Adrenal gland (tissue), 12 donors: ENCODE results near the gene MRPL10. TPM values are rescaled to one million over a fixed set of nuclear protein-coding genes. Genes with fewer than 3 reads are reported as not detected.
A peak's percentile ranks its signal among the peaks of the same experiment; 100 is the strongest.

ENCODE experiments used
- DNase-seq, 7 donors: peaks; one replicate each; pipeline ENCODE4 v3.0.0-alpha.2; 2019 to 2020
- H3K27ac ChIP-seq, 5 donors: fragments of 200-600 bp; sonication (generic) in 4 of 5; 1 replicate in 3 of 5; 2 replicates in 2 of 5; pipeline versions ENCODE4 v1.5.1 to v1.8.0; 2016 to 2020; ENCODE audit warnings: mild to moderate bottlenecking in 1 of 5
- H3K27me3 ChIP-seq: fragments of 200-600 bp; 2 replicates; pipeline ENCODE4 v1.8.0; 2021
- H3K36me3 ChIP-seq, 2 donors: fragments of 200-600 bp; replicated peaks in 1 of 2; 1 replicate in 1 of 2; 2 replicates in 1 of 2; pipeline versions ENCODE4 v1.5.1 to v1.8.0; 2018 to 2022
- H3K4me1 ChIP-seq, 2 donors: fragments of 200-600 bp; replicated peaks in 1 of 2; 1 replicate in 1 of 2; 2 replicates in 1 of 2; pipeline versions ENCODE4 v1.5.1 to v1.8.0; 2018 to 2021
- H3K4me3 ChIP-seq, 4 donors: fragments of 200-600 bp; sonication (generic) in 3 of 4; one replicate each; pipeline ENCODE4 v1.5.1; 2016 to 2018
- H3K9me3 ChIP-seq, 3 donors: fragments of 200-600 bp; sonication (generic) in 1 of 3; replicated peaks in 1 of 3; 1 replicate in 2 of 3; 2 replicates in 1 of 3; pipeline versions ENCODE4 v1.5.1 to v1.8.0; 2016 to 2021
- POLR2A ChIP-seq, 2 donors: fragments of 450-650 bp; IDR thresholded peaks; one replicate each; pipeline ENCODE4 v1.6.1; 2017; ENCODE audit warnings: antibody characterized with exemption in 2 of 2, mild to moderate bottlenecking in 2 of 2, moderate library complexity in 1 of 2
- WGBS, 4 donors: extraction: QIAGEN DNeasy Blood & Tissue Kit in 2 of 4; methylation state at CpG; one replicate each; pipeline versions ENCODE4 v1.1.5 to v1.1.7; 2013 to 2017; 5-methylcytosine and 5-hydroxymethylcytosine counted together
- intact Hi-C, 2 donors: fragments of 100-400 bp; cut with DNase I; formaldehyde crosslinking; loops; one replicate each; pipeline versions ENCODE4 v1.14.1 to v1.15.0; 2022 to 2023
- polyA plus RNA-seq, 3 donors: library from polyadenylated mRNA; stranded (reverse); fragments of 200-250 nt in 2 of 3; fragments of 350-450 nt in 1 of 3; fragmentation: Illumina TruSeq in 1 of 3; extraction: RNeasy Lipid Tissue Mini Kit (QIAGEN cat#74804) in 1 of 3; gene quantifications; one replicate each; pipeline ENCODE4 v1.2.3, GENCODE V29; 2013 to 2014
- total RNA-seq, 9 donors: library from RNA; depleted of rRNA in 4 of 9; stranded (reverse); fragments of >200 nt in 4 of 9; fragments of 120-200 nt in 1 of 9; fragmentation: NEBNext Ultra II Directional in 1 of 9; extraction: Animal tissue kit (Norgen Biotek cat#: 25700) in 1 of 9; gene quantifications; one replicate each; pipeline versions ENCODE4 v1.1.0 to v1.2.4, GENCODE V29; 2013 to 2023
- TF ChIP-seq, protein P1 (sequence below), 6 experiments: fragments of 450-650 bp in 4 of 6; fragments of 200-600 bp in 2 of 6; sonication (generic) in 1 of 6; IDR thresholded peaks; 1 replicate in 5 of 6; 2 replicates in 1 of 6; pipeline versions ENCODE4 v1.5.1 to v1.8.0; 2016 to 2021; ENCODE audit warnings: antibody characterized with exemption in 6 of 6, mild to moderate bottlenecking in 2 of 6, moderate library complexity in 1 of 6
- donor health status: healthy with polysubstance abuse.
- donor health status: Bipolar disorder and iron deficiency.
- donor health status: DM: yes; HTN: yes; CAD: no.
- donor health status: DM: no; HTN: no; CAD: no.
- donor health status: DM: no; HTN: no; CAD: no.
- donor health status: DM: yes; HTN: yes; CAD: no.

MRPL10 gene
- total and polyA plus RNA-seq, 12 donors, result 29.0 to 72.5 (median 40.9) TPM

DNA sequence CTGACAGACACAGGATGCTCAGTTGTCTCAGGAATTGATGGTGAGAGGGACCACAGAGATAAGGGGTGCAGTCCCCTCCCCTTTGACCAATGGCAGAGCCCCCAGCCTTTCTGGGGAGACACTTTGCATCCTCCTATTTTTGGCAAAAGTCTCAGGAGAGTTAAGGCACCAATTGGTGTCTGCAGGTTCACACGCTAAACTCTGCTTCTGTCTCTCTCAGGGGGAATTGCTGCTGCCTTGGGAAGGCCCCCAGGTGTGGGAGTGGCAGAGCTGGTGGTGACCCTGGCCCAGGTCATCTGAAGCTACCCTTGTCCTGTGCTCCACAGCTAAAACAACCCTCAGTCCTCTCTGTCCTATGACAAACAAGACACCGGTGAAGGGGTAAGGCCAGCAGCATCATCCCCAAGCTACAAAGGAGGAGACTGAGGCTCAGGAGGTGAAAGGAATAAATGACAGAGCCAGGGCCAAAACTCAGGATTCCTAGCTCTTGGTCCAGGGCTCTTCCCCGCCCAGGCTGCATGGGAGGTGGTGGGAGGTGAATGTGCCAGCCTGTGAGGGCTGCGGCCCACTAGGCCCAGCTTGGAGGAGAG, 30.1 kb downstream of the MRPL10 start:
- H3K27me3 ChIP-seq, result peaks cover 8% of the 10 kb centered on the region
- intact Hi-C loops, result loop anchor here in 1 of 2 donors (10.0 kb wide), 1 partner anchor 136 kb away; no protein-coding TSS in a partner anchor
- TF ChIP-seq POLR2A (IDR thresholded peaks at IDR 0.05), result no peak
- TF ChIP-seq, protein P1, sequence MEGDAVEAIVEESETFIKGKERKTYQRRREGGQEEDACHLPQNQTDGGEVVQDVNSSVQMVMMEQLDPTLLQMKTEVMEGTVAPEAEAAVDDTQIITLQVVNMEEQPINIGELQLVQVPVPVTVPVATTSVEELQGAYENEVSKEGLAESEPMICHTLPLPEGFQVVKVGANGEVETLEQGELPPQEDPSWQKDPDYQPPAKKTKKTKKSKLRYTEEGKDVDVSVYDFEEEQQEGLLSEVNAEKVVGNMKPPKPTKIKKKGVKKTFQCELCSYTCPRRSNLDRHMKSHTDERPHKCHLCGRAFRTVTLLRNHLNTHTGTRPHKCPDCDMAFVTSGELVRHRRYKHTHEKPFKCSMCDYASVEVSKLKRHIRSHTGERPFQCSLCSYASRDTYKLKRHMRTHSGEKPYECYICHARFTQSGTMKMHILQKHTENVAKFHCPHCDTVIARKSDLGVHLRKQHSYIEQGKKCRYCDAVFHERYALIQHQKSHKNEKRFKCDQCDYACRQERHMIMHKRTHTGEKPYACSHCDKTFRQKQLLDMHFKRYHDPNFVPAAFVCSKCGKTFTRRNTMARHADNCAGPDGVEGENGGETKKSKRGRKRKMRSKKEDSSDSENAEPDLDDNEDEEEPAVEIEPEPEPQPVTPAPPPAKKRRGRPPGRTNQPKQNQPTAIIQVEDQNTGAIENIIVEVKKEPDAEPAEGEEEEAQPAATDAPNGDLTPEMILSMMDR (IDR thresholded peaks at IDR 0.05), result no peak
- no peaks in the 10 kb centered on the region for H3K36me3 ChIP-seq
- no peak overlapping the region for H3K27ac ChIP-seq
- no peaks in the 10 kb centered on the region for H3K9me3 ChIP-seq
- DNase-seq, result no peak
- 77 to 88% (median 86%) methylated on average over 4 of the region's 4 CpGs for WGBS, 4 donors
- no peaks in the 10 kb centered on the region for H3K4me1 ChIP-seq
- H3K4me3 ChIP-seq, result no peak overlapping the region

DNA sequence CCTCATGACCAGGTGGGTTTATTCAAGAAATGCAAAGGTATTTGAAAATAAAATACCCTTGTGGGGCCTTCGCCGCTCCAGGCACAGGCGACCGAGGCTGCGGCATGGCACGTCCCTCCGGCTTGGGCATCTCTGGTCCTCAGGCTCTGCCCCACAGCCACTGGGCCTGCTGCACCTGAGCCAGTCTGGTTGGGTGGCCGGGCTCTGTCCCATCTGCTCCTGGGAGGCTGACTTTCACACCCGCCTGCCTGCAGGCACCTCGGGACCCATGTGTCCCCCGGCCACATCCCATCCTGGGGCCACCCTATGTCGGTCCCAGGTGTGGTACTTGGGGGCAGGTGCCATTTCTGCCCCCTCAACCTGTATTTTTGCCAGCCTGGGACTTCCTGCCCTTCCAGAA, 30.7 kb downstream of the MRPL10 start:
- 80 to 91% (median 89%) methylated on average over 10 to 12 of the region's 12 CpGs for WGBS, 4 donors
- Histone ChIP-seq H3K9me3 (no peaks in the 10 kb centered on the region), H3K36me3 (no peaks in the 10 kb centered on the region), H3K27me3 (peaks cover 9% of the 10 kb centered on the region), H3K4me3 (no peak overlapping the region), H3K4me1 (no peaks in the 10 kb centered on the region), H3K27ac (no peak overlapping the region)
- intact Hi-C loops, result loop anchor here in 1 of 2 donors (10.0 kb wide), 1 partner anchor 136 kb away; no protein-coding TSS in a partner anchor
- TF ChIP-seq, protein P1 (IDR thresholded peaks at IDR 0.05), result no peak
- no peak for TF ChIP-seq POLR2A (IDR thresholded peaks at IDR 0.05)
- no peak for DNase-seq

DNA sequence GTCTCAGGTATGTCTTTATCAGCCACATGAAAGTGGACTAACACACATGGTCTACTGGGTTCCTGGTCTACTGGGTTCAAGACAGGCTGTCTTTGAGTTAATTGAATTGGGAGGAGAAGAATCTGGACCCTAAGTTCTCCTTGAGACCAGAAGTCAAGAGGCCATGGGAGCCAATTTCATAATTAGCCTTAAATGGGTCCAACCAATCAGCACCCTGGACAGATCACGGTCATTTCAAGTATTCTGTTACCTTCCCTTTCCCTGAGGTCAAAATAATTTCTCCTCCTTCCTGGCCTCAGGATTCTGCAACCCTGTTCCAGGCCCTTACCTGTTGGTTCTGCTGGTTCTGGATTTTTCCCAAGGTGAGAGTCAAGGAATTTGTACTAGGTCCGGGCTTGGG, 33.5 kb downstream of the MRPL10 start:
- DNase-seq, result peak in 1 of 7 donors; percentile 2
- H3K27ac ChIP-seq, result no peak overlapping the region
- intact Hi-C loops, result no loop called here

DNA sequence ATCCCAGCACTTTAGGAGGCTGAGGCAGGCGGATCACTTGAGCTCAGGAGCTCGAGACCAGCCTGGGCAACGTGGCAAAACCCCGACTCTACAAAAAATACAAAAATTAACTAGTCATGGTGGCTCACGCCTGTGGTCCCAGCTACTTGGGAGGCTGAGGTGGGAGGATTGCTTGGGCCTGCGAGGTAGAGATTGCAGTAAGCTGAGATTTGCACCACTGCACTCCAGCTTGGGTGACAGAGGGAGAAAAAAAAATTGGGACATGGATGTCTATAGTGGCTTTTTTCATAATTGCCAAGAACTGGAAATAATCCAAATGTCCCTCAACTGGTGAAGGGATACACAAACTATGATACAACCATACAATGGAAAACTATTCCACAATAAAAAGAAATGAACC, 38.4 kb downstream of the MRPL10 start:
- WGBS, 4 donors, result 58 to 70% (median 65%) methylated on average over 6 of the region's 6 CpGs
- Histone ChIP-seq H3K4me3 (no peak overlapping the region), H3K9me3 (no peaks in the 10 kb centered on the region), H3K4me1 (peaks cover 0 to 9% of the 10 kb centered on the region in 2 donors), H3K27ac (no peak overlapping the region), H3K27me3 (peaks cover 44% of the 10 kb centered on the region), H3K36me3 (no peaks in the 10 kb centered on the region)
- DNase-seq, result peak in 1 of 7 donors; percentile 9
- intact Hi-C loops, result no loop called here
- TF ChIP-seq, protein P1 (IDR thresholded peaks at IDR 0.05), result no peak
- no peak for TF ChIP-seq POLR2A (IDR thresholded peaks at IDR 0.05)

More for the DNA sequence above, 33.5 kb downstream of the MRPL10 start:
- H3K36me3 ChIP-seq, result no peaks in the 10 kb centered on the region
- 49 to 71% (median 58%) methylated on average over 2 of the region's 2 CpGs for WGBS, 4 donors
- peaks cover 12% of the 10 kb centered on the region for H3K27me3 ChIP-seq
- no peak overlapping the region for H3K4me3 ChIP-seq
- TF ChIP-seq, protein P1 (IDR thresholded peaks at IDR 0.05), result no peak
- TF ChIP-seq POLR2A (IDR thresholded peaks at IDR 0.05), result no peak
- H3K9me3 ChIP-seq, result no peaks in the 10 kb centered on the region
- no peaks in the 10 kb centered on the region for H3K4me1 ChIP-seq
